Lung (tissue), 12 donors: ENCODE measurements around the gene GRM5. TPM values are rescaled to one million over a fixed set of nuclear protein-coding genes. Genes with fewer than 3 reads are reported as not detected.

Source experiments
- ATAC-seq: fragments of 200-7000 bp; cut with Tn5 transposase; one replicate; pipeline ENCODE4 v1.9.1; 2020; ENCODE audit warnings: moderate number of reproducible peaks; ENCODE audit not compliant: insufficient read depth, low FRiP score
- DNase-seq, 3 donors: peaks; one replicate each; pipeline ENCODE4 v3.0.0-alpha.2; 2013 to 2017
- H3K27ac ChIP-seq, 2 donors: one replicate each; pipeline ENCODE4 v1.5.1; 2013; ENCODE audit warnings: mild to moderate bottlenecking in 2 of 2, moderate library complexity in 2 of 2, control low read depth in 1 of 2, inconsistent platforms in 1 of 2, low read depth in 1 of 2, low read length in 1 of 2
- H3K27me3 ChIP-seq, 3 donors: one replicate each; pipeline ENCODE4 v1.5.1; 2013; ENCODE audit warnings: low read length in 2 of 3; ENCODE audit not compliant: control insufficient read depth in 3 of 3, insufficient read depth in 3 of 3
- H3K36me3 ChIP-seq, 4 donors: one replicate each; pipeline ENCODE4 v1.5.1; 2013; ENCODE audit warnings: low read length in 4 of 4, mild to moderate bottlenecking in 1 of 4, moderate library complexity in 1 of 4; ENCODE audit not compliant: control insufficient read depth in 4 of 4, insufficient read depth in 4 of 4
- H3K4me1 ChIP-seq, 5 donors: one replicate each; pipeline ENCODE4 v1.5.1; 2013; ENCODE audit warnings: low read length in 5 of 5, mild to moderate bottlenecking in 2 of 5, moderate library complexity in 1 of 5; ENCODE audit not compliant: control insufficient read depth in 5 of 5, insufficient read depth in 5 of 5
- H3K4me3 ChIP-seq: one replicate; pipeline ENCODE4 v1.5.1; 2013; ENCODE audit warnings: mild to moderate bottlenecking, control low read depth, moderate library complexity
- H3K9ac ChIP-seq, 2 donors: one replicate each; pipeline ENCODE4 v1.5.1; 2013; ENCODE audit warnings: low read length in 2 of 2, control low read depth in 1 of 2; ENCODE audit not compliant: insufficient read depth in 1 of 2
- H3K9me3 ChIP-seq, 4 donors: one replicate each; pipeline ENCODE4 v1.5.1; 2013; ENCODE audit warnings: low read length in 3 of 4, mild to moderate bottlenecking in 1 of 4, moderate library complexity in 1 of 4; ENCODE audit not compliant: control insufficient read depth in 4 of 4, insufficient read depth in 3 of 4
- CTCF ChIP-seq: IDR thresholded peaks from 2 replicates; pipeline ENCODE4 v1.5.1; 2012; ENCODE audit warnings: mild to moderate bottlenecking; ENCODE audit errors: control extremely low read depth, extremely low read depth
- WGBS, 2 donors: extraction: QIAGEN DNeasy Blood & Tissue Kit; methylation state at CpG; one replicate each; pipeline ENCODE4 v1.1.7; 2013; 5-methylcytosine and 5-hydroxymethylcytosine counted together
- polyA plus RNA-seq, 2 donors: library from polyadenylated mRNA; stranded (reverse); fragments of 200-250 nt; gene quantifications; one replicate each; pipeline ENCODE4 v1.2.1, GENCODE V29; 2013
- total RNA-seq, 2 donors: library from RNA; depleted of rRNA in 1 of 2; stranded (reverse); fragments of >200 nt in 1 of 2; gene quantifications; one replicate each; pipeline ENCODE4 v1.2.1, GENCODE V29; 2014 to 2021
- donor health status: control.
- donor health status: control.
- donor health status: Bipolar disorder and iron deficiency.
- donor health status: healthy.
- donor health status: DM: yes; HTN: yes; CAD: no.

Gene GRM5
- total and polyA plus RNA-seq, 4 donors = 0.02 to 1.2 (median 0.35) TPM

- 84 to 89% methylated on average over 2 of the region's 2 CpGs for WGBS, 2 donors
These were observed 489.0 kb downstream of the GRM5 start for GRCh38 chr11:88576741-88577140.

GRCh38 chr11:88575916-88576315 lies 489.9 kb downstream of the GRM5 start:
- no peak for ATAC-seq
- no peak for TF ChIP-seq CTCF
- no peaks in the 10 kb centered on the region for H3K9me3 ChIP-seq
- WGBS, 2 donors = 65 to 66% methylated on average over 2 of the region's 2 CpGs
- DNase-seq = no peak
- H3K9ac ChIP-seq = no peak overlapping the region
- no peaks in the 10 kb centered on the region for H3K4me1 ChIP-seq
- H3K27ac ChIP-seq = no peak overlapping the region
- no peak overlapping the region for H3K4me3 ChIP-seq
- H3K36me3 ChIP-seq = no peaks in the 10 kb centered on the region
- no peaks in the 10 kb centered on the region for H3K27me3 ChIP-seq

More at GRCh38 chr11:88576741-88577140, 489.0 kb downstream of the GRM5 start:
- DNase-seq (no peak), ATAC-seq (no peak)
- Histone ChIP-seq H3K4me1 (no peaks in the 10 kb centered on the region), H3K4me3 (no peak overlapping the region), H3K27me3 (no peaks in the 10 kb centered on the region), H3K9ac (no peak overlapping the region), H3K9me3 (no peaks in the 10 kb centered on the region), H3K27ac (no peak overlapping the region), H3K36me3 (no peaks in the 10 kb centered on the region)
- no peak for TF ChIP-seq CTCF

- no peak overlapping the region for H3K27ac ChIP-seq
- no peak overlapping the region for H3K9ac ChIP-seq
- H3K36me3 ChIP-seq = no peaks in the 10 kb centered on the region
- H3K27me3 ChIP-seq = no peaks in the 10 kb centered on the region
- no peak for ATAC-seq
- H3K9me3 ChIP-seq = peaks cover 0 to 2% (median 0%) of the 10 kb centered on the region in 4 donors
- H3K4me3 ChIP-seq = no peak overlapping the region
- H3K4me1 ChIP-seq = no peaks in the 10 kb centered on the region
- no peak for DNase-seq
- no peak for TF ChIP-seq CTCF
These were observed 496.4 kb downstream of the GRM5 start for GRCh38 chr11:88569342-88569741.

GRCh38 chr11:88555829-88556202 lies 510.0 kb downstream of the GRM5 start:
- TF ChIP-seq CTCF = no peak
- H3K9ac ChIP-seq = no peak overlapping the region
- no peak overlapping the region for H3K4me3 ChIP-seq
- H3K36me3 ChIP-seq = no peaks in the 10 kb centered on the region
- peaks cover 0 to 15% (median 0%) of the 10 kb centered on the region in 5 donors for H3K4me1 ChIP-seq
- DNase-seq (no peak), ATAC-seq (no peak)
- no peak overlapping the region for H3K27ac ChIP-seq
- H3K27me3 ChIP-seq = no peaks in the 10 kb centered on the region
- WGBS, 2 donors = 80 to 86% methylated on average over 2 of the region's 2 CpGs
- no peaks in the 10 kb centered on the region for H3K9me3 ChIP-seq
